CD14-positive monocyte (primary cell): ENCODE measurements around the gene TRIM62. TPM values are rescaled to one million over a fixed set of nuclear protein-coding genes. Genes with fewer than 3 reads are reported as not detected.

Experiments
- DNase-seq, 3 donors: peaks; one replicate each; pipeline ENCODE4 v3.0.0-alpha.2; 2011 to 2022
- H2AFZ ChIP-seq: 2 replicates; pipeline ENCODE4 v1.6.0; 2012; ENCODE audit warnings: mild to moderate bottlenecking, low read depth, low read length, inconsistent platforms; ENCODE audit not compliant: insufficient read depth, poor library complexity, severe bottlenecking
- H3K27ac ChIP-seq, 2 donors: 1 replicate in 1 of 2; 2 replicates in 1 of 2; pipeline ENCODE4 v1.5.1; 2012 to 2013; ENCODE audit warnings: low read length in 2 of 2, control low read depth in 1 of 2, inconsistent platforms in 1 of 2, low read depth in 1 of 2, mild to moderate bottlenecking in 1 of 2
- H3K27me3 ChIP-seq, 2 donors: one replicate each; pipeline versions ENCODE4 v1.6.0 to v1.6.1; 2011 to 2013; ENCODE audit warnings: low read length in 2 of 2; ENCODE audit not compliant: control insufficient read depth in 2 of 2, insufficient read depth in 2 of 2
- H3K36me3 ChIP-seq, 2 donors: replicated peaks in 1 of 2; 1 replicate in 1 of 2; 2 replicates in 1 of 2; pipeline versions ENCODE4 v1.5.1 to v1.6.1; 2012 to 2013; ENCODE audit warnings: low read length in 2 of 2, control low read depth in 1 of 2, inconsistent platforms in 1 of 2, mild to moderate bottlenecking in 1 of 2; ENCODE audit not compliant: insufficient read depth in 2 of 2, control insufficient read depth in 1 of 2
- H3K4me1 ChIP-seq, 2 donors: 1 replicate in 1 of 2; 2 replicates in 1 of 2; pipeline versions ENCODE4 v1.5.1 to v1.6.1; 2012 to 2013; ENCODE audit warnings: low read length in 2 of 2, control low read depth in 1 of 2, inconsistent platforms in 1 of 2, mild to moderate bottlenecking in 1 of 2, moderate library complexity in 1 of 2; ENCODE audit not compliant: insufficient read depth in 2 of 2, control insufficient read depth in 1 of 2
- H3K4me2 ChIP-seq: replicated peaks from 2 replicates; pipeline ENCODE3; 2012; ENCODE audit warnings: low read length, moderate library complexity, mild to moderate bottlenecking; ENCODE audit not compliant: poor library complexity, severe bottlenecking; ENCODE audit errors: extremely low read depth
- H3K4me3 ChIP-seq, 3 experiments: fragments of 200-600 bp in 1 of 3; sonication (generic) in 1 of 3; replicated peaks in 1 of 3; 1 replicate in 2 of 3; 2 replicates in 1 of 3; pipeline ENCODE4 v1.5.1; 2011 to 2013; ENCODE audit warnings: low read length in 3 of 3, mild to moderate bottlenecking in 3 of 3, control low read depth in 2 of 3, low read depth in 2 of 3, inconsistent platforms in 1 of 3, moderate library complexity in 1 of 3
- H3K79me2 ChIP-seq: 2 replicates; pipeline ENCODE4 v1.6.0; 2012; ENCODE audit warnings: mild to moderate bottlenecking, control low read depth, inconsistent platforms, low read length, moderate library complexity; ENCODE audit not compliant: insufficient read depth
- H3K9ac ChIP-seq: 2 replicates; pipeline ENCODE4 v1.6.0; 2017; ENCODE audit warnings: low read length, mild to moderate bottlenecking; ENCODE audit not compliant: insufficient read depth, poor library complexity, severe bottlenecking
- H3K9me3 ChIP-seq, 2 donors: replicated peaks in 1 of 2; 1 replicate in 1 of 2; 2 replicates in 1 of 2; pipeline versions ENCODE4 v1.5.1 to v1.6.1; 2012 to 2013; ENCODE audit warnings: low read length in 2 of 2, control low read depth in 1 of 2; ENCODE audit not compliant: control insufficient read depth in 1 of 2, insufficient read depth in 1 of 2
- H4K20me1 ChIP-seq: 2 replicates; pipeline ENCODE4 v1.6.0; 2012; ENCODE audit warnings: mild to moderate bottlenecking, low read length, control low read depth, moderate library complexity; ENCODE audit not compliant: insufficient read depth
- H3K27ac Mint-ChIP-seq, 7 donors: one replicate each; pipeline ENCODE4 v1.8.0; 2020; ENCODE audit warnings: mild to moderate bottlenecking in 7 of 7, mixed read lengths in 7 of 7, moderate library complexity in 6 of 7, inconsistent platforms in 2 of 7
- H3K27me3 Mint-ChIP-seq, 3 donors: one replicate each; pipeline ENCODE4 v1.8.0; 2021 to 2022; ENCODE audit warnings: low read depth in 3 of 3, mild to moderate bottlenecking in 3 of 3, mixed read lengths in 3 of 3, moderate library complexity in 3 of 3, inconsistent platforms in 1 of 3
- H3K36me3 Mint-ChIP-seq, 2 donors: one replicate each; pipeline ENCODE4 v1.8.0; 2020; ENCODE audit warnings: mixed read lengths in 2 of 2, inconsistent platforms in 1 of 2, mild to moderate bottlenecking in 1 of 2
- H3K4me1 Mint-ChIP-seq: one replicate; pipeline ENCODE4 v1.8.0; 2020; ENCODE audit warnings: mild to moderate bottlenecking, mixed read lengths
- H3K4me3 Mint-ChIP-seq, 2 donors: one replicate each; pipeline ENCODE4 v1.8.0; 2020; ENCODE audit warnings: mild to moderate bottlenecking in 2 of 2, mixed read lengths in 2 of 2, moderate library complexity in 1 of 2
- H3K9me3 Mint-ChIP-seq, 7 donors: one replicate each; pipeline ENCODE4 v1.8.0; 2020 to 2022; ENCODE audit warnings: mixed read lengths in 7 of 7, mild to moderate bottlenecking in 6 of 7, moderate library complexity in 6 of 7, inconsistent platforms in 2 of 7
- CTCF ChIP-seq: fragments of 200-600 bp; IDR thresholded peaks from one replicate; pipeline ENCODE4 v1.8.0; 2022; ENCODE audit warnings: antibody characterized with exemption, mild to moderate bottlenecking
- WGBS: methylation state at CpG from one replicate; pipeline ENCODE4 v1.1.5; 2013; ENCODE audit warnings: missing lambda C conversion rate; ENCODE audit not compliant: insufficient coverage; 5-methylcytosine and 5-hydroxymethylcytosine counted together
- intact Hi-C, 2 donors: fragments of 100-400 bp; cut with micrococcal nuclease; formaldehyde crosslinking; loops; one replicate each; pipeline versions ENCODE4 v1.15.0 to v1.15.1; 2023
- polyA plus RNA-seq, 3 donors: library from polyadenylated mRNA; depleted of rRNA in 1 of 3; unstranded in 2 of 3; stranded (reverse) in 1 of 3; fragments of 300-500 nt in 2 of 3; fragments of >200 nt in 1 of 3; fragmentation: Illumina TruSeq in 2 of 3; gene quantifications; 1 replicate in 2 of 3; 2 replicates in 1 of 3; pipeline ENCODE4 v1.2.3, GENCODE V29; 2012 to 2021

Gene TRIM62
- polyA plus RNA-seq, 3 donors = 1.7 to 8.1 (median 2.1) TPM

- Histone ChIP-seq H3K4me3 (no peak overlapping the region), H3K4me2 (no peak overlapping the region), H3K27ac (no peak overlapping the region), H3K9ac (no peak overlapping the region), H3K9me3 (no peaks in the 10 kb centered on the region), H3K27me3 (no peaks in the 10 kb centered on the region), H3K79me2 (no peaks in the 10 kb centered on the region), H4K20me1 (peaks cover 6% of the 10 kb centered on the region), H3K4me1 (no peaks in the 10 kb centered on the region), H2AFZ (no peak overlapping the region), H3K36me3 (peaks cover 0 to 8% of the 10 kb centered on the region in 2 donors)
- TF ChIP-seq CTCF = no peak
- Mint-ChIP-seq H3K27me3 (peaks cover 4 to 9% (median 8%) of the 10 kb centered on the region in 3 donors), H3K36me3 (peaks cover 24 to 25% of the 10 kb centered on the region in 2 donors), H3K27ac (no peak overlapping the region), H3K4me1 (peaks cover 5% of the 10 kb centered on the region), H3K4me3 (no peak overlapping the region), H3K9me3 (no peaks in the 10 kb centered on the region)
- 92% methylated on average over 19 of the region's 21 CpGs for WGBS
- DNase-seq = no peak
- intact Hi-C loops = no loop called here
These were observed 16.6 kb downstream of the TRIM62 start for GRCh38 chr1:33165209-33165608.

GRCh38 chr1:33163621-33164519 lies 18.0 kb downstream of the TRIM62 start:
- peaks cover 5% of the 10 kb centered on the region for H3K4me1 Mint-ChIP-seq
- Histone ChIP-seq H3K36me3 (peaks cover 5 to 15% of the 10 kb centered on the region in 2 donors), H3K27ac (no peak overlapping the region), H3K4me3 (no peak overlapping the region), H3K4me2 (no peak overlapping the region), H3K9me3 (no peaks in the 10 kb centered on the region), H3K9ac (no peak overlapping the region), H3K27me3 (no peaks in the 10 kb centered on the region), H3K79me2 (no peaks in the 10 kb centered on the region), H2AFZ (no peak overlapping the region), H4K20me1 (no peaks in the 10 kb centered on the region), H3K4me1 (no peaks in the 10 kb centered on the region)
- no peak overlapping the region for H3K4me3 Mint-ChIP-seq
- H3K27ac Mint-ChIP-seq = no peak overlapping the region
- H3K9me3 Mint-ChIP-seq = no peaks in the 10 kb centered on the region
- intact Hi-C loops = no loop called here
- H3K27me3 Mint-ChIP-seq = peaks cover 4 to 11% (median 8%) of the 10 kb centered on the region in 3 donors
- peaks cover 33% of the 10 kb centered on the region in 2 donors for H3K36me3 Mint-ChIP-seq
- DNase-seq = no peak
- WGBS = 83% methylated on average over 7 of the region's 14 CpGs
- no peak for TF ChIP-seq CTCF
